ENCODE measurements around the gene MYLK4. TPM values are rescaled to one million over a fixed set of nuclear protein-coding genes. Genes with fewer than 3 reads are reported as not detected.

Gene MYLK4
- polyA plus RNA-seq, 1 experiment: 0.21 TPM

DNA sequence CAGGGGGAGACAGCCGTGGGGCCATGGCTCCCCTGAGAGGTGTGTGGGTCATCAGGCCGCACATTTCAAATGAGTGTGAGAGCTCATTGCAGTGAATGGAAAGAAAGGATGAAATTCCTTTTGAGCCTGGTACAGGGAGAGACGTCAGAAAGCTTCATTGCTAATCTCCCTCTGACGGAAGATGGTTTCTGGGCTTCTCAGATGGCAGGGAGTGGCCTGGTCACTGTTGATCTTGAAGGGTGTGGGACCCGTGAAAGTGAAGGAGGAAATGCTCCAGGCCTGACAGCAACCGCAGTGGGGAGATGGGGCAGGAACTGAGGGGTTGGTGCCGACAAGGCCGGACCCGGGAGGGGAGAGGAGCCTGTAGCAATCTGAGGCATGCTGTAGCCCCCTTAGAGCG is 127.4 kb downstream of the MYLK4 start:
- no peak for DNase-seq (ENCODE audit: low read depth)
- POLR2A ChIA-PET: no interaction called here
- H3K27me3 ChIP-seq (ENCODE audit: control insufficient read depth, insufficient read depth, low read length): peaks cover 5% of the 10 kb centered on the region; the same call in 1 of the 2 replicates
- H3K36me3 ChIP-seq (ENCODE audit: control insufficient read depth, insufficient read depth, low read length): no peaks in the 10 kb centered on the region
- TF ChIP-seq, protein P1, sequence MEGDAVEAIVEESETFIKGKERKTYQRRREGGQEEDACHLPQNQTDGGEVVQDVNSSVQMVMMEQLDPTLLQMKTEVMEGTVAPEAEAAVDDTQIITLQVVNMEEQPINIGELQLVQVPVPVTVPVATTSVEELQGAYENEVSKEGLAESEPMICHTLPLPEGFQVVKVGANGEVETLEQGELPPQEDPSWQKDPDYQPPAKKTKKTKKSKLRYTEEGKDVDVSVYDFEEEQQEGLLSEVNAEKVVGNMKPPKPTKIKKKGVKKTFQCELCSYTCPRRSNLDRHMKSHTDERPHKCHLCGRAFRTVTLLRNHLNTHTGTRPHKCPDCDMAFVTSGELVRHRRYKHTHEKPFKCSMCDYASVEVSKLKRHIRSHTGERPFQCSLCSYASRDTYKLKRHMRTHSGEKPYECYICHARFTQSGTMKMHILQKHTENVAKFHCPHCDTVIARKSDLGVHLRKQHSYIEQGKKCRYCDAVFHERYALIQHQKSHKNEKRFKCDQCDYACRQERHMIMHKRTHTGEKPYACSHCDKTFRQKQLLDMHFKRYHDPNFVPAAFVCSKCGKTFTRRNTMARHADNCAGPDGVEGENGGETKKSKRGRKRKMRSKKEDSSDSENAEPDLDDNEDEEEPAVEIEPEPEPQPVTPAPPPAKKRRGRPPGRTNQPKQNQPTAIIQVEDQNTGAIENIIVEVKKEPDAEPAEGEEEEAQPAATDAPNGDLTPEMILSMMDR (IDR thresholded peaks at IDR 0.05; ENCODE audit: insufficient read depth, low read depth, low read length): no peak
- no peak overlapping the region for H3K4me3 ChIP-seq (ENCODE audit: low read depth, low read length)
- CTCF ChIA-PET: interaction anchor here (1.3 to 2.1 kb wide), 2 partner anchors 11 to 13 kb away, joined by 3 to 8 read pairs; no protein-coding TSS in a partner anchor

GRCh38 chr6:2622671-2623070 is 128.1 kb downstream of the MYLK4 start:
- CTCF ChIA-PET: interaction anchor here (1.3 to 2.1 kb wide), 2 partner anchors 12 to 13 kb away, joined by 3 to 8 read pairs; no protein-coding TSS in a partner anchor
- POLR2A ChIA-PET: no interaction called here

DNA sequence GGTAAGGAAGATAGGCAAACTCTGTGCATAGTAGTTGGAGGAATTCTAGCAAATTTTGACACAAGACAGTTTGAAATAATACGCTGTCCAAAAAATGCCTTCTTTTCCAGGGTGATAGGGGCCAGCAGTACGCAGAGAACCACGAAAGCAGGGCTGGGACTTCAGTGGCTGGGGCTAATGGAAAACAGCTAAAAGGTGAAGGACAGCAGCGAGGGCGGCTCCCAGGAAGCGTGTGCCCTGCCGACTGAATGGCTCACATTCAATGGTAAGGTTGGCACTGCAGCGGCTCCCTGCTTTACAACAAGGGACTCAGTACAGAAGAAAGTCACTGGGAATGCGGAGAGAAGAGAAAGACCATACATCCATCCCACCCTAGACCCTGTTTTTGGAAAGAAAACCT is 131.1 kb downstream of the MYLK4 start:
- TF ChIP-seq, protein P1 (IDR thresholded peaks at IDR 0.05; ENCODE audit: insufficient read depth, low read depth, low read length): no peak
- ChIA-PET CTCF (no interaction called here), POLR2A (no interaction called here)
- no peak overlapping the region for H3K4me3 ChIP-seq (ENCODE audit: low read depth, low read length)
- no peaks in the 10 kb centered on the region for H3K36me3 ChIP-seq (ENCODE audit: control insufficient read depth, insufficient read depth, low read length)
- DNase-seq (ENCODE audit: low read depth): no peak
- H3K27me3 ChIP-seq (ENCODE audit: control insufficient read depth, insufficient read depth, low read length): peaks cover 5% of the 10 kb centered on the region; the same call in 1 of the 2 replicates

More at GRCh38 chr6:2622671-2623070, 128.1 kb downstream of the MYLK4 start:
- no peak overlapping the region for H3K4me3 ChIP-seq (ENCODE audit: low read depth, low read length)
- TF ChIP-seq, protein P1 (IDR thresholded peaks at IDR 0.05; ENCODE audit: insufficient read depth, low read depth, low read length): no peak
- DNase-seq (ENCODE audit: low read depth): no peak
- H3K27me3 ChIP-seq (ENCODE audit: control insufficient read depth, insufficient read depth, low read length): peaks cover 5% of the 10 kb centered on the region; the same call in 1 of the 2 replicates
- no peaks in the 10 kb centered on the region for H3K36me3 ChIP-seq (ENCODE audit: control insufficient read depth, insufficient read depth, low read length)

- POLR2A ChIA-PET: no interaction called here
- H3K36me3 ChIP-seq (ENCODE audit: control insufficient read depth, insufficient read depth, low read length): no peaks in the 10 kb centered on the region
- TF ChIP-seq, protein P1 (IDR thresholded peaks at IDR 0.05; ENCODE audit: insufficient read depth, low read depth, low read length): no peak
- CTCF ChIA-PET: no interaction called here
- no peak overlapping the region for H3K4me3 ChIP-seq (ENCODE audit: low read depth, low read length)
- H3K27me3 ChIP-seq (ENCODE audit: control insufficient read depth, insufficient read depth, low read length): peaks cover 5% of the 10 kb centered on the region; the same call in 1 of the 2 replicates
- DNase-seq (ENCODE audit: low read depth): no peak
Measured at GRCh38 chr6:2617729-2618128, 133.0 kb downstream of the MYLK4 start.

DNA sequence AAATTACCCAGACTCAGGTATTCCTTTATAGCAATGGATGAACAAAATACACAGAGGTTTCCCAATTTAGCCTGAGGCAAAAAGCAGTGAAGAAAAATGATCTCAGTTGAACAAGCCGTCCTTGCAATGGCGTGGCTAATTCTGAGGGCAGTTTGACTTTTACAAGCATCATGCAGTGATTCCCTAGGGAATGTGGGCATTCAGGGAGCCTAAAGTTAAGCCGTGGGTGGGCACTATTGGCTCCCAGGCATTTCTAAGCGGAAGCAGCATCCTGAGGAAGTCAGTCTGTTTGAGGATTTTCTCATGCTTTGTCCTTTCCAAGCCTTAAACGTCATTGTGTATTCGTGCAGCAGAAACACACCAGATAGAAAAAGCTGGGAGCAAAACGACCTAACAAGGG is 133.9 kb downstream of the MYLK4 start:
- no peak overlapping the region for H3K4me3 ChIP-seq (ENCODE audit: low read depth, low read length)
- DNase-seq (ENCODE audit: low read depth): no peak
- H3K27me3 ChIP-seq (ENCODE audit: control insufficient read depth, insufficient read depth, low read length): peaks cover 5% of the 10 kb centered on the region; the same call in 1 of the 2 replicates
- TF ChIP-seq, protein P1 (IDR thresholded peaks at IDR 0.05; ENCODE audit: insufficient read depth, low read depth, low read length): no peak
- no peaks in the 10 kb centered on the region for H3K36me3 ChIP-seq (ENCODE audit: control insufficient read depth, insufficient read depth, low read length)
- ChIA-PET CTCF (no interaction called here), POLR2A (no interaction called here)
